K562 (cell line): ENCODE results near the gene MUSK.

Experiments used
- ATF7 ChIP-seq: fragments of 450-650 bp; IDR thresholded peaks from 2 replicates; pipeline ENCODE4 v1.7.1; 2014; ENCODE audit warnings: mild to moderate bottlenecking, moderate library complexity
- TAF9B ChIP-seq: fragments of 450-650 bp; IDR thresholded peaks from 2 replicates; pipeline ENCODE4 v1.6.1; 2018; ENCODE audit warnings: mild to moderate bottlenecking; ENCODE audit not compliant: partially characterized antibody
- TSC22D4 ChIP-seq: fragments of 450-650 bp; IDR thresholded peaks from 2 replicates; pipeline ENCODE4 v1.6.1; 2016; ENCODE audit warnings: missing genetic modification characterization, missing biosample characterization, control low read depth
- TF ChIP-seq, protein P1 (sequence below), 3 experiments: fragments of 200-800 bp in 1 of 3; sonication (Bioruptor generic) in 1 of 3; sonication (generic) in 1 of 3; formaldehyde crosslinking in 1 of 3; IDR thresholded peaks; 2 replicates each; pipeline versions ENCODE4 v1.6.1 to v1.8.0; 2016 to 2022; ENCODE audit warnings: mild to moderate bottlenecking in 2 of 3, missing compliant biosample characterization in 2 of 3, missing genetic modification characterization in 2 of 3, missing genetic modification reagents in 1 of 3
- TF ChIP-seq, protein P2 (sequence below): sonication (generic); formaldehyde crosslinking; IDR thresholded peaks from 2 replicates; pipeline ENCODE4 v1.8.0; 2022; ENCODE audit warnings: mild to moderate bottlenecking, missing genetic modification reagents
- TF ChIP-seq, protein P3 (sequence below), 2 experiments: IDR thresholded peaks; 2 replicates each; pipeline ENCODE4 v1.6.1; 2012; ENCODE audit warnings: improper control_type of control experiment in 2 of 2, low read depth in 2 of 2, low read length in 2 of 2, borderline replicate concordance in 1 of 2

DNA sequence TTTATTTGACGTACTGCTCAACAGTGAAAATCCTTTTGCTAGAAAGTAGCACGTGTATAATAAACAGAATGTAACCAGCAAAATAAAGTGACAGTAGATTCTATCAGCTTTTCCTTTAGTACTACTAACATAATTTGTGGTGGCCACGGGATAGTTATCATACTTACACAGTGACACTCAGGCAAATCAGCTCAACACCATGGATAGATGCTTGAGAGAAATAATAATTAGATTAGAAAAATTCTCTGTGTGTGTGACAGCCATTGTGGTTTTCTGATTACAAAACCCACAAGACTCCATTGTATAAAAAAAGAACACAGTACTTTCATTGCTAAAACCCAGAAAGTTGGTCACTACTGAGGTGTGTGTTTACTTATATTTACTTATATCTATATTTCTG is 101.1 kb downstream of the MUSK start:
- TF ChIP-seq, protein P1, sequence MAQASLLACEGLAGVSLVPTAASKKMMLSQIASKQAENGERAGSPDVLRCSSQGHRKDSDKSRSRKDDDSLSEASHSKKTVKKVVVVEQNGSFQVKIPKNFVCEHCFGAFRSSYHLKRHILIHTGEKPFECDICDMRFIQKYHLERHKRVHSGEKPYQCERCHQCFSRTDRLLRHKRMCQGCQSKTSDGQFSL (CRISPR knock-in tag; IDR thresholded peaks at IDR 0.05): no peak
- TF ChIP-seq, protein P1 (tag; IDR thresholded peaks at IDR 0.05): no peak
- TF ChIP-seq TAF9B (no peak), TSC22D4 (tag) (no peak), ATF7 (no peak)
- TF ChIP-seq, protein P2, sequence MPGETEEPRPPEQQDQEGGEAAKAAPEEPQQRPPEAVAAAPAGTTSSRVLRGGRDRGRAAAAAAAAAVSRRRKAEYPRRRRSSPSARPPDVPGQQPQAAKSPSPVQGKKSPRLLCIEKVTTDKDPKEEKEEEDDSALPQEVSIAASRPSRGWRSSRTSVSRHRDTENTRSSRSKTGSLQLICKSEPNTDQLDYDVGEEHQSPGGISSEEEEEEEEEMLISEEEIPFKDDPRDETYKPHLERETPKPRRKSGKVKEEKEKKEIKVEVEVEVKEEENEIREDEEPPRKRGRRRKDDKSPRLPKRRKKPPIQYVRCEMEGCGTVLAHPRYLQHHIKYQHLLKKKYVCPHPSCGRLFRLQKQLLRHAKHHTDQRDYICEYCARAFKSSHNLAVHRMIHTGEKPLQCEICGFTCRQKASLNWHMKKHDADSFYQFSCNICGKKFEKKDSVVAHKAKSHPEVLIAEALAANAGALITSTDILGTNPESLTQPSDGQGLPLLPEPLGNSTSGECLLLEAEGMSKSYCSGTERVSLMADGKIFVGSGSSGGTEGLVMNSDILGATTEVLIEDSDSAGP: no peak
- TF ChIP-seq, protein P3, sequence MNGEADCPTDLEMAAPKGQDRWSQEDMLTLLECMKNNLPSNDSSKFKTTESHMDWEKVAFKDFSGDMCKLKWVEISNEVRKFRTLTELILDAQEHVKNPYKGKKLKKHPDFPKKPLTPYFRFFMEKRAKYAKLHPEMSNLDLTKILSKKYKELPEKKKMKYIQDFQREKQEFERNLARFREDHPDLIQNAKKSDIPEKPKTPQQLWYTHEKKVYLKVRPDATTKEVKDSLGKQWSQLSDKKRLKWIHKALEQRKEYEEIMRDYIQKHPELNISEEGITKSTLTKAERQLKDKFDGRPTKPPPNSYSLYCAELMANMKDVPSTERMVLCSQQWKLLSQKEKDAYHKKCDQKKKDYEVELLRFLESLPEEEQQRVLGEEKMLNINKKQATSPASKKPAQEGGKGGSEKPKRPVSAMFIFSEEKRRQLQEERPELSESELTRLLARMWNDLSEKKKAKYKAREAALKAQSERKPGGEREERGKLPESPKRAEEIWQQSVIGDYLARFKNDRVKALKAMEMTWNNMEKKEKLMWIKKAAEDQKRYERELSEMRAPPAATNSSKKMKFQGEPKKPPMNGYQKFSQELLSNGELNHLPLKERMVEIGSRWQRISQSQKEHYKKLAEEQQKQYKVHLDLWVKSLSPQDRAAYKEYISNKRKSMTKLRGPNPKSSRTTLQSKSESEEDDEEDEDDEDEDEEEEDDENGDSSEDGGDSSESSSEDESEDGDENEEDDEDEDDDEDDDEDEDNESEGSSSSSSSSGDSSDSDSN (IDR thresholded peaks at IDR 0.05; ENCODE audit: borderline replicate concordance in 1 of 2, low read depth in 2 of 2, low read length in 2 of 2): no peak
